Upper lobe of right lung (tissue), 1 donor: ENCODE data around the gene PRMT6. TPM values are rescaled to one million over a fixed set of nuclear protein-coding genes. Genes with fewer than 3 reads are reported as not detected.

Source experiments
- ATAC-seq: fragments of 200-7000 bp; cut with Tn5 transposase; one replicate; pipeline ENCODE4 v1.9.1; 2020; ENCODE audit warnings: mild to moderate bottlenecking, moderate library complexity
- DNase-seq: peaks from one replicate; pipeline ENCODE4 v3.0.0-alpha.2; 2020
- H3K27ac ChIP-seq: fragments of 200-600 bp; one replicate; pipeline ENCODE4 v1.8.0; 2022
- H3K27me3 ChIP-seq: fragments of 200-600 bp; one replicate; pipeline ENCODE4 v1.8.0; 2022; ENCODE audit warnings: mild to moderate bottlenecking
- H3K36me3 ChIP-seq: fragments of 200-600 bp; one replicate; pipeline ENCODE4 v1.8.0; 2022
- H3K4me1 ChIP-seq: fragments of 200-600 bp; one replicate; pipeline ENCODE4 v1.8.0; 2022
- H3K4me3 ChIP-seq: fragments of 200-600 bp; one replicate; pipeline ENCODE4 v1.8.0; 2022; ENCODE audit warnings: mild to moderate bottlenecking
- H3K9me3 ChIP-seq: fragments of 200-600 bp; one replicate; pipeline ENCODE4 v1.8.0; 2022
- CTCF ChIP-seq: fragments of 200-600 bp; IDR thresholded peaks from one replicate; pipeline ENCODE4 v1.8.0; 2022; ENCODE audit warnings: antibody characterized with exemption
- intact Hi-C: fragments of 100-400 bp; cut with DNase I; formaldehyde crosslinking; loops from one replicate; pipeline ENCODE4 v1.11.0; 2022
- total RNA-seq: library from RNA; stranded (reverse); fragmentation: NEBNext Ultra II Directional; extraction: Animal tissue kit (Norgen Biotek cat#: 25700); gene quantifications from one replicate; pipeline ENCODE4 v1.2.1, GENCODE V29; 2021
- donor health status: DM: no; HTN: yes; CAD: no; lungs with severe emphysema.

Gene PRMT6
- total RNA-seq, 1 donor from 2014 or later: 11.1 TPM

- Histone ChIP-seq H3K36me3 (no peaks in the 10 kb centered on the region), H3K4me1 (no peaks in the 10 kb centered on the region), H3K27me3 (no peaks in the 10 kb centered on the region), H3K27ac (no peak overlapping the region), H3K4me3 (no peak overlapping the region), H3K9me3 (no peaks in the 10 kb centered on the region)
- ATAC-seq: no peak
- no peak for TF ChIP-seq CTCF
- DNase-seq: no peak
- intact Hi-C loops: no loop called here
Observed at GRCh38 chr1:107098961-107099360, 42.5 kb downstream of the PRMT6 start.

- no peak for DNase-seq
- no peaks in the 10 kb centered on the region for H3K36me3 ChIP-seq
- no peak for ATAC-seq
- no peak overlapping the region for H3K27ac ChIP-seq
- H3K4me1 ChIP-seq: no peaks in the 10 kb centered on the region
- no peaks in the 10 kb centered on the region for H3K27me3 ChIP-seq
- no peak for TF ChIP-seq CTCF
- intact Hi-C loops: no loop called here
- H3K9me3 ChIP-seq: no peaks in the 10 kb centered on the region
- H3K4me3 ChIP-seq: no peak overlapping the region
Observed at GRCh38 chr1:107100331-107100984, 44.0 kb downstream of the PRMT6 start.

GRCh38 chr1:107105914-107106313 is 49.4 kb downstream of the PRMT6 start:
- no peaks in the 10 kb centered on the region for H3K4me1 ChIP-seq
- H3K4me3 ChIP-seq: no peak overlapping the region
- H3K9me3 ChIP-seq: no peaks in the 10 kb centered on the region
- no peak overlapping the region for H3K27ac ChIP-seq
- H3K27me3 ChIP-seq: no peaks in the 10 kb centered on the region
- no peak for TF ChIP-seq CTCF
- DNase-seq (no peak), ATAC-seq (no peak)
- H3K36me3 ChIP-seq: no peaks in the 10 kb centered on the region
- intact Hi-C loops: no loop called here

Other genes with a start within 250 kb of the PRMT6 start
- 12.6 TPM for gene NTNG1, start 84.4 kb downstream of the PRMT6 start, total RNA-seq